CD4-positive, alpha-beta T cell (primary cell): ENCODE data around the gene SHLD2. TPM values are rescaled to one million over a fixed set of nuclear protein-coding genes. Genes with fewer than 3 reads are reported as not detected.
"Not testable (repeated sequence)": the region's sequence is repeated elsewhere in the genome, so short reads cannot be mapped to it uniquely, and the experiment has no call there.

Experiments
- ATAC-seq: fragments of 200-7000 bp; cut with Tn5 transposase; one replicate; pipeline ENCODE4 v1.10.0; 2022; ENCODE audit warnings: mild to moderate bottlenecking; ENCODE audit not compliant: poor library complexity
- CTCF ChIA-PET: fragments of 350-600 bp; sonication (Branson Sonifier 250); formaldehyde crosslinking; loops from one replicate; lab custom pipeline; 2021; ENCODE audit warnings: antibody characterized with exemption, inconsistent platforms; lab: Charles Lee
- POLR2A ChIA-PET: fragments of 350-600 bp; sonication (Branson Sonifier 250); formaldehyde crosslinking; loops from one replicate; lab custom pipeline; 2021; ENCODE audit warnings: antibody characterized with exemption, inconsistent platforms; lab: Charles Lee
- DNase-seq, 14 experiments: peaks; one replicate each; pipeline ENCODE4 v3.0.0-alpha.2; 2013 to 2020; ENCODE audit warnings: mixed read lengths in 2 of 14
- H3K27ac ChIP-seq, 2 donors: one replicate each; pipeline versions ENCODE4 v1.5.1 to v1.7.0; 2013; ENCODE audit warnings: low read length in 2 of 2, low read depth in 1 of 2, mild to moderate bottlenecking in 1 of 2
- H3K27me3 ChIP-seq, 2 experiments: 1 replicate in 1 of 2; 2 replicates in 1 of 2; pipeline versions ENCODE4 v1.6.1 to v1.7.0; 2013; ENCODE audit warnings: low read length in 2 of 2, control low read depth in 1 of 2, mild to moderate bottlenecking in 1 of 2, moderate library complexity in 1 of 2; ENCODE audit not compliant: insufficient read depth in 2 of 2, control insufficient read depth in 1 of 2
- H3K36me3 ChIP-seq: one replicate; pipeline ENCODE4 v1.6.1; 2013; ENCODE audit warnings: low read length, control low read depth; ENCODE audit not compliant: insufficient read depth
- H3K4me1 ChIP-seq: one replicate; pipeline ENCODE4 v1.6.1; 2013; ENCODE audit warnings: low read length, control low read depth; ENCODE audit not compliant: insufficient read depth
- H3K4me3 ChIP-seq: one replicate; pipeline ENCODE4 v1.5.1; 2013; ENCODE audit warnings: mild to moderate bottlenecking, low read length, moderate library complexity
- H3K9me3 ChIP-seq, 2 experiments: 1 replicate in 1 of 2; 2 replicates in 1 of 2; pipeline versions ENCODE4 v1.6.1 to v1.7.0; 2013; ENCODE audit warnings: low read length in 2 of 2, mild to moderate bottlenecking in 2 of 2, control low read depth in 1 of 2, moderate library complexity in 1 of 2; ENCODE audit not compliant: control insufficient read depth in 1 of 2, insufficient read depth in 1 of 2
- H3K27ac Mint-ChIP-seq: one replicate; pipeline ENCODE4 v1.8.0; 2020; ENCODE audit warnings: mixed read lengths
- H3K27me3 Mint-ChIP-seq: one replicate; pipeline ENCODE4 v1.8.0; 2021; ENCODE audit warnings: mixed read lengths
- H3K36me3 Mint-ChIP-seq: one replicate; pipeline ENCODE4 v1.8.0; 2021; ENCODE audit warnings: low read depth, mixed read lengths
- H3K4me1 Mint-ChIP-seq: one replicate; pipeline ENCODE4 v1.8.0; 2021; ENCODE audit warnings: low read depth, mixed read lengths
- H3K4me3 Mint-ChIP-seq: one replicate; pipeline ENCODE4 v1.8.0; 2020; ENCODE audit warnings: mild to moderate bottlenecking, mixed read lengths
- H3K9me3 Mint-ChIP-seq: one replicate; pipeline ENCODE4 v1.8.0; 2020; ENCODE audit warnings: mixed read lengths
- intact Hi-C, 2 experiments: fragments of 100-400 bp; cut with DNase I in 1 of 2; cut with micrococcal nuclease in 1 of 2; formaldehyde crosslinking; loops; one replicate each; pipeline versions ENCODE4 v1.15.1 to v1.9.0; 2023 to 2025; cut with DNase I, micrococcal nuclease
- total RNA-seq, 174 experiments: library from RNA in 2 of 174; stranded (reverse) in 2 of 174; gene quantifications; one replicate each; pipeline ENCODE4 v1.2.3 and lab custom pipeline; 2021 to 2026

SHLD2 gene
- total RNA-seq, 2 experiments from 2014 or later, result 20.6 to 23.0 TPM

DNA sequence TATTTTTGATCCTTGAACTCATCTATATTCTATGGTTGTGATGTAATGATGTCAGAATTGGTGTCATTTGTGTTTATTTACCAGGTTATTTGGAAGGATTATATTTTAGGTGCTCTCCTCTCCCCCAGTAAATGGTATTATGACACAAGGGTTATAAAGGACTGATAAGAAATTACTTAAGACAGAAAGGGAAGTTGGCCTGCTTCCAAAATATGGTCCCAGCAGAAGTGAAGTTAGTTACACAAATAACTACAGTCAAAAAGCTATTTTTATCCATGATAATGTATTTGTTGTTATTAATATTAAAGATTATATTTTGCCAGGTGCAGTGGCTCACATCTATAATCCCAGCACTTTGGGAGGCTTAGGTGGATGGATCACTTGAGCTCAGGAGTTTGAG lies 37.2 kb downstream of the SHLD2 start:
- H3K27ac ChIP-seq, H3K4me3 ChIP-seq, CTCF ChIA-PET, H3K4me1 Mint-ChIP-seq, H3K9me3 Mint-ChIP-seq, H3K36me3 ChIP-seq, POLR2A ChIA-PET, intact Hi-C loops, ATAC-seq, H3K27me3 ChIP-seq, H3K27me3 Mint-ChIP-seq, H3K4me1 ChIP-seq, H3K27ac Mint-ChIP-seq, H3K9me3 ChIP-seq, H3K4me3 Mint-ChIP-seq: not testable (repeated sequence)
- peak in 2 of 14 experiments; percentile 6 to 15 for DNase-seq
- H3K36me3 Mint-ChIP-seq, result peaks cover 48% of the 10 kb centered on the region

DNA sequence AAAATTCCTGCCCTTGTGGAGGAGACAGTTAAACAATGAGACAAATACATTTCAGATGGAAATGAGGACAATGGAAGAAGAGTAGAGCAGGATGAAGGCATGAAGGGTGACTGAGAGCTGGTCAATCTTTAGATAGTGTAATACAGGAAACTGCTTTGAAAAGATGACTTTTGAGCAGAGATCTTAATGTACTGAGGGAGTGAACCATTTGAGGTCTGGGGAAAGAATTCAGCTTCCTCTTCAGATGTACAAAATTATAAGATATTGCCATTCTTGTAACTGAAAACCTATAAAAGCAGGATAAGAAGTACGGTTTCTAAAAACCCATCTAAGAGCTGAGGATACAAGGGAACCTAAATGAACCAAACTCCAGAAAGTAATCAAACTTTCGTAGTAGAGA lies 38.9 kb downstream of the SHLD2 start:
- H3K36me3 ChIP-seq, H3K27me3 ChIP-seq, H3K27me3 Mint-ChIP-seq, H3K9me3 Mint-ChIP-seq, H3K4me3 Mint-ChIP-seq, DNase-seq, H3K27ac ChIP-seq, H3K9me3 ChIP-seq, POLR2A ChIA-PET, H3K27ac Mint-ChIP-seq, H3K4me3 ChIP-seq, ATAC-seq, H3K4me1 Mint-ChIP-seq, intact Hi-C loops, H3K4me1 ChIP-seq, CTCF ChIA-PET: not testable (repeated sequence)
- peaks cover 52% of the 10 kb centered on the region for H3K36me3 Mint-ChIP-seq

DNA sequence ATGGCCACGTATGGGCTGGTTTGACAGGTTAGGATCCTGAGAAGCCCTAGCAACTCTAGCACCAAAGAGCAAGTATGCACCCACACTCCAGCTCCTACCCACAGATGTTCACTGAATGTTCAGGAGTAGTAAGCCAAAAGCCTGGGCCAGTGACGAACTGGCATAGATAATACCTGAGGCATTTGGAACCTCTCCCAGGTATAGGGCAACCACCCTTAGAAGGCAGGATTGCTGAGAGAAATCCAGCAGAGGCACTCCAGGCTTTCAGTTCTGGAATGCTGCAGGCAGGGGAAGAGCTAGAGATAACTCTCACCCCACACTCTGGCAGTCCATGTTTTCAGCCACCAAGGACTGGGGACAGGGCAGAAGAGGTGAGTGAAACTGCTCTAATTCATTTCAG lies 39.4 kb downstream of the SHLD2 start:
- H3K27ac Mint-ChIP-seq, H3K4me1 Mint-ChIP-seq, H3K4me1 ChIP-seq, CTCF ChIA-PET, DNase-seq, H3K9me3 ChIP-seq, H3K27ac ChIP-seq, H3K9me3 Mint-ChIP-seq, H3K4me3 Mint-ChIP-seq, ATAC-seq, H3K27me3 ChIP-seq, intact Hi-C loops, H3K27me3 Mint-ChIP-seq, H3K36me3 ChIP-seq, POLR2A ChIA-PET, H3K4me3 ChIP-seq: not testable (repeated sequence)
- H3K36me3 Mint-ChIP-seq, result peaks cover 53% of the 10 kb centered on the region

DNA sequence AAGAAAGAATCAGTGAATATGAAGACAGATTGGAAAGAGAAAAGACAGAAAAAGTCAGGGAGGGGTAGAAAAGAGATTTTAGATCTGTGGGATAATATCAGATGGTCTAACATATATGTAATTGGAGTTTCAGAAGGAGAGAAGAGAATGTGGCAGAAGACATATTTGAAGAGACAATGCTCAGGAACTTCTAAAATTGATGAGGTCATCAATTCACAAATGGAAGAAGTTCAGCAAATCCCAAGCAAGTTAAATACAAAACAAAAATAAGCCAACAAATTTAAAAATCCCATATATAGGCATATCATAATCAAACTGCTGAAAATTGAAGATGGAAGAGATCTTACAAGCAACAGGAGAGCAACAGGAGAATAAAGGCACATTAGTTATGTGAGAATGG lies 42.5 kb downstream of the SHLD2 start:
- CTCF ChIA-PET, H3K9me3 Mint-ChIP-seq, DNase-seq, H3K9me3 ChIP-seq, intact Hi-C loops, H3K27me3 Mint-ChIP-seq, H3K4me3 ChIP-seq, H3K4me3 Mint-ChIP-seq, H3K36me3 ChIP-seq, ATAC-seq, H3K4me1 Mint-ChIP-seq, H3K4me1 ChIP-seq, POLR2A ChIA-PET, H3K27ac Mint-ChIP-seq, H3K27me3 ChIP-seq, H3K27ac ChIP-seq: not testable (repeated sequence)
- H3K36me3 Mint-ChIP-seq, result peaks cover 48% of the 10 kb centered on the region

DNA sequence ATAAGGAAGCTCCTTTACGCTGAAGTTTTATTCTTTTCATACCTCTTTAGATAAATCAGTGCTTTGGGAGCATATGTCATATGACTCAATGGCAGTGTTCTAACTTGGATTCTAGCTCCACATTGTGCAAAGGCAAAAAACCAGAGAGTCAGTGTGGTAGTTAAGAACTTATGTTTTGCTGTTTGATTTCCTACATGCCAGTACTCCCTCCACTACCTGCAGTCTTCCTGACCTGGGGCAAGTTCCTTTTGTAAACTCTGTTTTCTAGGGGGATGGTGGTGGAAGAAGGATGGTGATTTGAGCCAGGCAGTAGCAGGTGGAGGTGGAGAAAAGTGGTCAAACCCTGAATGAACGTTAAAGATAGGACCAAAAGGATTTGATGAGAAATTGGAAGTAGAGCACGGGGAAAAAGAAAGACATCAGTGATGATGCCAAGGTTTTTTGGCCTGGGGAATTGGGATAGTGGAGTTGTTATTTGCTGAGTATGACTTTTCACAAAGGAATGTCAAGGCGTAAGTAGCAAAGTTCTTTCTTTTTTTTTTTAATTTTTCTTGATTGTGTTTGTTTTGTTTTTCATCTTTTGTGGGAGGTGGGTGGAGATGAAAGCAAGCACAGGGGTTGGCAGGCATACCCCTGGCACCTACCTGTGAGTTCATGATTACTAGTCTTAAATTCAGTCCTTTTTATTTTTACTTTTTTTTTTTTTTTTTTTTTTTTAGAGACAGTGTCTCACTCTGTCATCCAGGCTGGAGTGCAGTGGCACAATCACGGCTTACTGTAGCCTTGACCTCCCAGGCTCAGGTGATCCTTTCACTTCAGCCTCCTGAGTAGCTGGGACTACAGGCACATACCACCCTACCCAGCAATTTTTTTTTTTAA lies 47.5 kb downstream of the SHLD2 start:
- H3K9me3 Mint-ChIP-seq, POLR2A ChIA-PET, H3K27ac Mint-ChIP-seq, H3K4me1 Mint-ChIP-seq, H3K4me3 Mint-ChIP-seq, H3K27me3 Mint-ChIP-seq, H3K27ac ChIP-seq, H3K4me1 ChIP-seq, H3K9me3 ChIP-seq, H3K36me3 ChIP-seq, DNase-seq, H3K4me3 ChIP-seq, H3K27me3 ChIP-seq, ATAC-seq, CTCF ChIA-PET: not testable (repeated sequence)
- H3K36me3 Mint-ChIP-seq, result peaks cover 18% of the 10 kb centered on the region
- intact Hi-C loops, result loop anchor here in 1 of 2 experiments (10.0 kb wide), 1 partner anchor 458 kb away; no protein-coding TSS in a partner anchor

DNA sequence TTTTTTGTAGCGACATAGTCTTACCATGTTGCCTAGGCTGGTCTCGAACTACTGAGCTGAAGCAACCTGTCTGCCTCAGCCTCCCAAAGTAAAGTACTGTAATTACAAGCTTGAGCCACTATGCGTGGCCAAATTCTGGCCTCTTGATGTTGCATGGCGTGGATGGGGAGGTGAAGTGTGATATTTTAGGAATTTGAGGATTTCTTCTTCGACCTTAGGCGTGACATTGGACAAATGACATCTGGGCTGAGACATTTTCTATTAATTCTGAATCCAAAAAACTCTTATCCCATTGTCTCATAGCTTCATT lies 48.1 kb downstream of the SHLD2 start:
- not testable (repeated sequence) for H3K27me3 Mint-ChIP-seq

DNA sequence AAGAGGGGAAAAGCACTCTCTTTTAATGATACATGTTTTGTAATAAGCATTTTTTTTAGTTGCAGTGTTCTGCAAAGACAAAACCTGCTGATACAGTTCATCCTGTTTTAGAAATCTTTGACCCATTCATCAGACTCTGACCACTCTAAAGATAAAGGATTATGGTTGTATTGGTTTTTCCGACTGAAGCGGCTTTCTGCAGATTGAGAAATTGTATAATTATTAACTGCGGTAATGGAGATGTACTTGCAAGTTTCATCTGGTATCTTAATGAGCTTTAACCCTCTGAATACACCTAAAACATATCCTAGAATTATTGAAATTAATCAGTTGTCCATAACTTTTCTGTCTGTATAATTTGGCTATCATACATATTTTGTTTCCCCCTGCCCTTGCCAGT lies 50.6 kb downstream of the SHLD2 start:
- ATAC-seq, H3K4me3 Mint-ChIP-seq, CTCF ChIA-PET: not testable (repeated sequence)

More for the DNA sequence above, 48.1 kb downstream of the SHLD2 start:
- CTCF ChIA-PET, H3K4me1 Mint-ChIP-seq, H3K36me3 ChIP-seq, H3K27me3 ChIP-seq, ATAC-seq, H3K9me3 ChIP-seq, H3K27ac Mint-ChIP-seq, H3K9me3 Mint-ChIP-seq, H3K27ac ChIP-seq, POLR2A ChIA-PET, H3K4me1 ChIP-seq, H3K4me3 ChIP-seq, DNase-seq, H3K4me3 Mint-ChIP-seq: not testable (repeated sequence)
- peaks cover 14% of the 10 kb centered on the region for H3K36me3 Mint-ChIP-seq
- intact Hi-C loops, result loop anchor here in 1 of 2 experiments (10.0 kb wide), 1 partner anchor 458 kb away; no protein-coding TSS in a partner anchor

More for the DNA sequence above, 50.6 kb downstream of the SHLD2 start:
- DNase-seq, H3K4me1 Mint-ChIP-seq, H3K36me3 Mint-ChIP-seq, H3K9me3 ChIP-seq, H3K36me3 ChIP-seq, H3K27ac Mint-ChIP-seq, H3K27ac ChIP-seq, H3K4me3 ChIP-seq, H3K27me3 ChIP-seq, H3K27me3 Mint-ChIP-seq, H3K9me3 Mint-ChIP-seq, POLR2A ChIA-PET, H3K4me1 ChIP-seq: not testable (repeated sequence)
- intact Hi-C loops, result loop anchor here in 1 of 2 experiments (10.0 kb wide), 1 partner anchor 461 kb away; no protein-coding TSS in a partner anchor
